HG02759 (cell line): ENCODE data around the gene SARM1.
"Not testable (repeated sequence)": the region's sequence is repeated elsewhere in the genome, so short reads cannot be mapped to it uniquely, and the experiment has no call there.

ENCODE experiments used
- ATAC-seq: cut with Tn5 transposase; IDR thresholded peaks from one replicate; pipeline ENCODE4 v1.9.1; 2021; ENCODE audit warnings: mild to moderate bottlenecking, moderate library complexity; ENCODE audit not compliant: unreplicated experiment

Gene SARM1

DNA sequence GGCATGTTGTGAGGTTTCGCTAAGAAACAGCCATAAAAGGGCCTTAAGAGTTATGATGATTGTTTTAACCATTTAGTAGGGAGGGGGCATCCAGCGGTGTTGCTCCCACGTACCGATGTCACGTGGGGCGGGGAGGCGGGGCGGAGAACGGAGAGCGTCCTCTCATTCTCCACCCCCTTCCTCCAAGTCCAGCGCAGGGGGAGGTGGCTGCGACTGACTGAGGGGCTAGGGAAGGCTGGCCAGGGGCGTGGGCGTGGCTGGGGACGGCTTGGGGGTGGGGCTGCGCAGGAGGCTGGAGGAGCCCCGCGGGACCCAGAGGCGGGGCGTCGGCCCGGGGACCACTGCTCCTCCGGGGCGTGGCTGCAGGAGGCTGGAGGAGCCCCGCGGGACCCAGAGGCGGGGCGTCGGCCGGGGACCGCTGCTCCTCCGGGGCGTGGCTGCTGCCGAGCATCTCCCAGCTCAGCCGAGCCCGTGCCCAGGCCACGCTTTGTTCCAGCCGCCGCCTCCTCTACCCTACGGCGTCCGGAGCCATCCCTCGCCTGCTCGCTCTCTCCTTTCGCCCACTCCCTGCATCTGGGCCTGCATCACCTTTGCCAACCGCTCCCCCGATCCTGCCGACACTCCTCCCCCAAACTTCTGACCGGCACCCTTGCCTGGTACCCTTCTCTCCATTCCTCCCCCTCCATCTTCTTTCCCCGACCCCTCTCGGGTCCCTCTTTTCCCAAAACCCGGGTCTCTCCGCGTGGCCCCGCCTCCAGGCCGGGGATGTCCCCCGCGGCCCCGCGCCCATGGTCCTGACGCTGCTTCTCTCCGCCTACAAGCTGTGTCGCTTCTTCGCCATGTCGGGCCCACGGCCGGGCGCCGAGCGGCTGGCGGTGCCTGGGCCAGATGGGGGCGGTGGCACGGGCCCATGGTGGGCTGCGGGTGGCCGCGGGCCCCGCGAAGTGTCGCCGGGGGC lies at the start of gene SARM1:
Gene SARM1, plus strand, starts transcription at position 450 of the 958 bp plus-strand sequence. Its CDS starts 339 bp downstream, at position 789.
- peak; percentile 91 for ATAC-seq

DNA sequence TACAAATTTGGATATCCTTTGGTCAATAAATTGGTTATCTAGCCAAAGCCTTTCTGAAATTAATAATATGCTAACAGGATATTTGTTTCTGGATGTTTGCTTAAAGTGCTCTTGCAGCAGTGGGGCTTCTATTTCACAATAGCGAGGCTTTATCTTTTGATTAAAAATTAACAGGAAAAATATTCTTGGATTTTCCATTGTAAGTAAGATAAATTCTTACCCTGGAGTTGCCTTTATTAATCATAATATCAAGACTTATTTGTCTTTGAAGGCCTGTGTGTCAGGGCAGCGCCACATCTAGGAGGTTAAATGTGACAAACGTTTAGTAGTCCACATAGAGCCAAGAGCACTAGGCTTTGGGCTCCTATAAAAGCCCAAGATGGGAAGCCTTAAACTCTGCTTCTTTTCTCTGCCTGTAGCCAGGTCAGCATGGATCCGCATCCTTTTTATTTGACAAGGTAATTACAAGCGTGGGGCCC lies 47.2 kb upstream of the SARM1 start:
- no peak for ATAC-seq

- ATAC-seq: no peak
These were observed 46.7 kb upstream of the SARM1 start for GRCh38 chr17:28324781-28325180.

GRCh38 chr17:28325211-28325610 lies 46.3 kb upstream of the SARM1 start:
- ATAC-seq: no peak

DNA sequence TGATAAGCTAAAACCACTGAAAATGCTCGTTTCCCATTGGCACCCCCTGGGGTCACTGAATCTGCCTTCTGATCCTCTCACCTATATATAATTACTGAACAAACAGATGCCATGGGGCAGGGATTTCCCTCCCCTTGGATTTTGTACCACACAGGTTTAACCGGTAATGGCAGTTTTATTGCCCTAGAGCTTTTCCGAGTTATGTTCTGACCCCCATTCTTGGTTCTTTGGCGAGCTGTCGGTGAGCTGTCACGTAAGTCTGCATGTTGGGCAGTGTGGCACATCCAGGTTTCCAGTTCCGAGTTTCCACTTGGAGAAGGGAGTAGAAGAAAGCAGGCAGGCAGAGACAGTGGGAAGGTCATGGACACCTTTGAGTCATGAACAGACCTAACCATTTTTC lies 45.4 kb upstream of the SARM1 start:
- no peak for ATAC-seq

GRCh38 chr17:28327031-28327607 lies 44.4 kb upstream of the SARM1 start:
- peak; percentile 53 for ATAC-seq

GRCh38 chr17:28327709-28328108 lies 43.8 kb upstream of the SARM1 start:
- ATAC-seq: no peak

GRCh38 chr17:28328325-28328724 lies 43.2 kb upstream of the SARM1 start:
- no peak for ATAC-seq

GRCh38 chr17:28330671-28331070 lies 40.8 kb upstream of the SARM1 start:
- no peak for ATAC-seq

DNA sequence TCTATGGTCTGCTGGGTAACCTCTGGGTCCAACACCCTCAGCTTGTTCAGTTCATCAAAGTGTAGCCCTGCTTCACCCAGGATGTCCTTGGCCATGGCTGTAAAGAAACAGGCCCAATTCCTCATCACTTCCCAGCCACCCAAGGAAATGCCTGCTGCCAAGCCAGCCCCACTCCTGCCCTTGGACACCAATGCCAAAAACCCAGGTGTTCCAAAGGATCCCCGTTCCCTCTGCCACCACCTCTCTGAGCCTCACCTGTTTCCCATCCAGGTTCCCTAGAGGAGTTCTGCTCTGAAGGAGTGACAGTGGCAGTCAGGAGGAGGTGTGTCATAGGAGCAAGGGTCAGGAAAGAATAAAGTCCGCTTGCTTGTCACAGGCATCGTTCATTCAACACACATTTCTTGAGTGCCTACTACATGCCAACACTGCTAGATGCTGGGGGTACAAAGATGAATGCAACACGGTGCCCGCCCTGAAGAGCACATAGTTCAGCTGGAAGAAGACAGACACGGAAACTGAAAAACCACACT lies 39.5 kb upstream of the SARM1 start:
- ATAC-seq: no peak

DNA sequence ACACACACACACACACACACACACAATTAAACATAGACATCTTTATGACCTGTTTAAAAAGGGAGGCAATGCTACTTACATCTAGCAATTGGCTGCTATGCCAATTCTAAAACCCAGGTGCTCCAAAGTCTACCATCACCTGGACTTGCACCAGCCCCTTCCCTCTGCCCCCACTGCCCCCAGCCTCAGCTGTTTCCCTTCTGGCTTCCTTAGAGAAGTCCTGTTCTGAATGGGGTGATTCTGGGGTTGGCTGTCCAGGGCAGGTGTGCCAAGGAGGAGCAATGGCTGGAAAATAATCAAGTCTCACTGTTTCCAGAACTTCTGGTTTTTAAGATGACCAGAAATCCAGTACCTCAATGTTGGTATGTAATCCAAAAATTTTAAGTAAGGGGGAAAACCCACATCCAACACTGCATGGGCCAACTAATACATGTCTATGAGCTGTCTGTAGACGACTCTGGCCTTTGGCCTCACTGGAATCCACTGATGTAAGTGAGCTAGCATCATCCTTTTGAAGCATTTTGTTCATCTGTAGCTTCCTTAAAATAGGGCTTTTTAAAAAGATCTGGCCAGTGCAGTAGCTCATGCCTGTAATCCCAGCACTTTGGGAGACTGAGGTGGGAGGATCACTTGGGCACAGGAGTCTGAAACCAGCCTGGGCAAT lies 38.3 kb upstream of the SARM1 start:
- ATAC-seq: no peak

DNA sequence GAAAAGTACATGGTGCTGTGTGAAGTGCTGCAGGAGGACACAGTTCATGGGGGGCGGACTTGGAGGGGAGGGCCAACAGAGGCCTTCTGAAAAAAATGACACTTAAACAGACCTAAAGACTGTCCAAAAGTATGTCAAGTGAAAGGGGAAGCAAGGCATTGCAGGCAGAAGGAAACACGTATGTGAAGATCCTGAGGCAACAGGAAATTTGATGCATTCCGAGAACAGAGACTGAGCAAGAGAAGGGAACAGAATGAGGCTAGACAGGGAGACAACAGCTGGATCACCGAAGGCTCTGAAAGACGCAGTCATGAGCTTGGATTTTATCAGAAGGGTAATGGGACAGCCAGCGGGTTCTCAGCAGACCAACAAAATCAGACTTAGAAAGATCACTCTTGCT lies 37.3 kb upstream of the SARM1 start:
- ATAC-seq: no peak

- no peak for ATAC-seq
These were observed 36.8 kb upstream of the SARM1 start for GRCh38 chr17:28334666-28335200.

GRCh38 chr17:28335201-28335958 lies 36.1 kb upstream of the SARM1 start, which contains the start of the genes IFT20 and TNFAIP1:
Gene IFT20, minus strand, starts transcription at chr17:28335472. Its CDS starts 3,487 bp downstream, at chr17:28331985.
Gene TNFAIP1, plus strand, starts transcription at chr17:28335761. Its CDS starts 3,761 bp downstream, at chr17:28339522.
- ATAC-seq: peak; percentile 95

- ATAC-seq: no peak
These were observed 35.3 kb upstream of the SARM1 start for GRCh38 chr17:28335959-28336871.

DNA sequence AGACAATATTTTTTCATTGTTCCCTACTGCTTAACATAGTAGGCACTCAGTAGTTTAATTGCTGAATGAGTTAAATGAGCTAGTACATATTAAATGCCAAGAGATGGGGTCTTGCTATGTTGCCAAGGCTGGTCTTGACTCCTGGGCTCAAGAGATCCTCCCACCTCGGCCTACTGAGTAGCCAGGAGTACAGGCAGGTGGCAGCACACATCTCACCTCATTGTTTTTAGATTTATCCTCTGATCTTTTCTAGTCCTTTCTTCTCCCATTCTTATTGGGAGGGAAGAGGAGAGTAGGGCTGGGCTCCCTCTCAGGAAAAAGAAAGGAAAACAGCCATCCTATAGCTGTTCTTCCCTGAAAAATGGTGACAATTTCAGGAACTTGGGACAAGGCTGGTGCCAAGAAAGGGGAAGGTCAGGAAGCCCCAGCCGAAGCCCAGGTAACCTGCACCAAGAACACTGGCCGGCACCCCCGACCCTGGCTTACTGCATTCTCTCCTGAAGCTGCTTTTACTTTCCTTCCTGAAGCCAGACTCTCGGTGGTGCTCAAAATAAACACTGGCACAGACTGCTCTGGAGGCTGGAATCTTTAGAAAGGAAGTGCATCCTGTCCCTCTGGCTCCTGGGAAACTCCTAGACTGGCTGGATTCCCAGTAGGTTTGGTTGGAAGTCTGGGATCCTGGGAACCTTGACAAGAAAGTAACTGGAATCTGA lies 33.3 kb upstream of the SARM1 start:
- no peak for ATAC-seq

DNA sequence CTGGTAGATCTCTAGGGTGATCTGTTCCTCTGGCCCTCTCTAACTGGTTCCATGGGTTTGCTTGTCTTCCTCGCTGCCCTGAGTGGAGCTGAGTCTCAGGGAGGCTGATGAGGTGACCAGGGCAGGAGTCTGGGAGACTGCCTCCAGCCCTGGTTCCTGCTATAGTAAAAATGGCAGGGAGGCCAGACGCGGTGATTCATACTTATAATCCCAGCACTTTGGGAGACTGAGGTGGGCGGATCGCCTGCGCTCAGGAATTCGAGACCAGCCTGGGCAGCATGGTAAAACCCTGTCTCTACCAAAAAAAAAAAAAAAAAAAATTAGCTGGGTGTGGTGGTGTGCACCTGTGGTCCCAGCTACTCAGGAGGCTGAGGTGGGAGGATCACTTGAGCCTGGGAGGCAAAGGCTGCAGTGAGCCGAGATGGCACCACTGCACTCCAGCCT lies 32.7 kb upstream of the SARM1 start:
- ATAC-seq: not testable (repeated sequence)

DNA sequence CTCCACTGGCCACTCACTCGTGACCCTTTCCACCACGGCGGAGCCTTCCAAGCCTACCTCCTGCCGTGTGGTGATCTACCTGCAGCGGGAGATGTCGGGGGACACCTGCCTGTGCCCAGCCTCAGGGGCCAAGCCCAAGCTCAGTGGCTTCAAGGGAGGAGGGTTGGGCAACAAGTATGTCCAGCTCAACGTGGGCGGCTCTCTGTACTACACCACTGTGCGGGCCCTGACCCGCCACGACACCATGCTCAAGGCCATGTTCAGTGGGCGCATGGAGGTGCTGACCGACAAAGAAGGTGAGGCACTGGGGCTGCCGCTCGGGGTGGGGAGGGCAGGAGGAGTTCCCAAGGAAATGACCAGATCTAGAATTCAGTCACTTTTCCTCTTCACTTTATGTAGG lies 32.1 kb upstream of the SARM1 start:
- no peak for ATAC-seq
